HG03432 (cell line): Measurements from ENCODE around the gene CT55.
"Not testable (repeated sequence)": the region's sequence is repeated elsewhere in the genome, so short reads cannot be mapped to it uniquely, and the experiment has no call there.

Experiments
- ATAC-seq: cut with Tn5 transposase; IDR thresholded peaks from one replicate; pipeline ENCODE4 v1.9.1; 2021; ENCODE audit warnings: mild to moderate bottlenecking, moderate library complexity; ENCODE audit not compliant: unreplicated experiment

The CT55 gene

GRCh38 chrX:135170877-135171519, at the start of gene CT55:
Gene CT55, minus strand, starts transcription at chrX:135171398. Its CDS starts 227 bp downstream, at chrX:135171171.
- ATAC-seq, result no peak

GRCh38 chrX:135213200-135213844, 42.1 kb upstream of the CT55 start:
- ATAC-seq, result no peak

- not testable (repeated sequence) for ATAC-seq
These were observed 35.2 kb upstream of the CT55 start for GRCh38 chrX:135206427-135206826.

GRCh38 chrX:135200297-135200696, 29.1 kb upstream of the CT55 start:
- ATAC-seq, result no peak

GRCh38 chrX:135194684-135195083, 23.5 kb upstream of the CT55 start:
- ATAC-seq, result no peak

GRCh38 chrX:135193740-135194139, 22.5 kb upstream of the CT55 start:
- no peak for ATAC-seq

- no peak for ATAC-seq
These were observed 20.6 kb upstream of the CT55 start for GRCh38 chrX:135191838-135192237.

- ATAC-seq, result peak; percentile 85
These were observed 14.7 kb upstream of the CT55 start for GRCh38 chrX:135185795-135186443.

GRCh38 chrX:135178636-135179035, 7.4 kb upstream of the CT55 start:
- ATAC-seq, result no peak

- no peak for ATAC-seq
These were observed 730 bp downstream of the CT55 start for GRCh38 chrX:135170468-135170867.

- not testable (repeated sequence) for ATAC-seq
These were observed 1.7 kb downstream of the CT55 start for GRCh38 chrX:135169534-135169933.

GRCh38 chrX:135168486-135168885, 2.7 kb downstream of the CT55 start:
- no peak for ATAC-seq

GRCh38 chrX:135154688-135155087, 16.5 kb downstream of the CT55 start:
- ATAC-seq, result not testable (repeated sequence)

- not testable (repeated sequence) for ATAC-seq
These were observed 45.1 kb downstream of the CT55 start for GRCh38 chrX:135126145-135126544.

- not testable (repeated sequence) for ATAC-seq
These were observed 51.1 kb downstream of the CT55 start, which contains the start of gene ETDB for GRCh38 chrX:135120056-135120576. Gene ETDB, minus strand, starts transcription at chrX:135120526. Its CDS starts 1,265 bp downstream, at chrX:135119261.

GRCh38 chrX:135116064-135116463, 55.1 kb downstream of the CT55 start:
- ATAC-seq, result not testable (repeated sequence)

- peak; percentile 97 for ATAC-seq
These were observed 56.8 kb downstream of the CT55 start for GRCh38 chrX:135114392-135114791.

- ATAC-seq, result no peak
These were observed 58.5 kb downstream of the CT55 start for GRCh38 chrX:135112743-135113142.

- ATAC-seq, result no peak
These were observed 59.0 kb downstream of the CT55 start for GRCh38 chrX:135112096-135112729.

GRCh38 chrX:135109554-135109953, 61.6 kb downstream of the CT55 start:
- ATAC-seq, result no peak
